KBM-7 (cell line): ENCODE measurements around the gene AMN1.
"Not testable (repeated sequence)": the region's sequence is repeated elsewhere in the genome, so short reads cannot be mapped to it uniquely, and the experiment has no call there.

Experiments used
- DNase-seq: peaks from one replicate; pipeline ENCODE4 v3.0.0-alpha.2; 2015
- in situ Hi-C: fragments of 300-500 bp; cut with MboI; formaldehyde crosslinking; loops from 2 replicates; pipeline ENCODE4 v1.14.3; 2020; ENCODE audit warnings: low sequenced_read_pairs, low pct_unique_long_range_greater_than_20kb, mixed read lengths

Gene AMN1

DNA sequence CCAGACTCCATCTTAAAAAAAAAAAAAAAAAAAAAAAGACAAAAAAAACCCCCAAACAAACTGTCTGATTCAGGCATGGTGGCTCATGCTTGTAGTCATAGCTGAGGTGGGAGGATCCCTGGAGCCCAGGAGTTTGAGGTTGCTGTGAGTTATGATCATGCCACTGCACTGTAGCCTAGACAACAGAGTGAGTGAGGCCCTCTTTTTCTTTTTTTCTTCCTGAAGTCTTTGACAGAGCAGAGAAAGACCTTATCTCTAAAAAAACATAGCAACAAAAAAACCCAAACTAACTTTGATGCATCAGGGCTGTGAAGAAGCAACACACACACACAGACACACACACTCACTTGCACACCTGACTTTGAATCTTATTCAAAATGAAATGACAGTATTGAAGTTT is 7.7 kb upstream of the AMN1 start:
- peak; percentile 60 for DNase-seq
- in situ Hi-C loops: no loop called here

DNA sequence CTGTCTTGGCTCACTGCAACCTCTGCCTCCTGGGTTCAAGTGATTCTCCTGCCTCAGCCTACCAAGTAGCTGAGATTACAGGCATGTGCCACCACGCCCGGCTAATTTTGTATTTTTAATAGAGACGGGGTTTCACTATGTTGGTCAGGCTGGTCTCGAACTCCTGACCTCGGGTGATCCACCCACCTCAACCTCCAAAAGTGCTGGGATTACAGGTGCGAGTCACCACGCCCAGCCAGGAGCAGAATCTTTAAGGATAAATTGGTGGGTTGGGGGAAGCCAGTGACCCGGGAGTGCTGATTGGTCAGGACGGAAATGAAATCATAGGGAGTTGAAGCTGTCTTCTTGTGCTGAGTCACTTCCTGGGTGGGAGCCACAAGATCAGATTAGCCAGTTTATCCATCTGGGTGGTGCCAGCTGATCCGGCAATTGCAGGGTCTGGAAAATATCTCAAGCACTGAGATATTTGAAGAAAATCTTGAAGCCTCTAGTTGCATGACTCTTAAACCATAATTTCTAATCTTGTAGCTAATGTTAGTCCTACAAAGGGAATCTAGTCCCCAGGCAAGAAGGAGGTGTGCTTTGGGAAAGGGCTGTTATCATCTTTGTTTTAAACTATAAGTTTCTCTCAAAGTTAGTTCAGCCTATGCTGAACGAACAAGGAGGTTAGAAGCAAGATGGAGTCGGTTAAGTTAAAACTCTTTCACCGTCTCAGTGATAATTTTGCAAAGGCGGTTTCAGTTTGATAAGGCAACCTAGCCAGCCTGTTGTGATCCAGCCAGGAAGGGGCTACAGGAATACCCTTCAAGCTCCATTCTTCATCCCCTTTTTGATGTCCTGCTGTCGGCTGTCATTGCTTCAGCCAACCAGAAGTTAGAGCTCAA is 5.0 kb upstream of the AMN1 start:
- in situ Hi-C loops, DNase-seq: not testable (repeated sequence)

DNA sequence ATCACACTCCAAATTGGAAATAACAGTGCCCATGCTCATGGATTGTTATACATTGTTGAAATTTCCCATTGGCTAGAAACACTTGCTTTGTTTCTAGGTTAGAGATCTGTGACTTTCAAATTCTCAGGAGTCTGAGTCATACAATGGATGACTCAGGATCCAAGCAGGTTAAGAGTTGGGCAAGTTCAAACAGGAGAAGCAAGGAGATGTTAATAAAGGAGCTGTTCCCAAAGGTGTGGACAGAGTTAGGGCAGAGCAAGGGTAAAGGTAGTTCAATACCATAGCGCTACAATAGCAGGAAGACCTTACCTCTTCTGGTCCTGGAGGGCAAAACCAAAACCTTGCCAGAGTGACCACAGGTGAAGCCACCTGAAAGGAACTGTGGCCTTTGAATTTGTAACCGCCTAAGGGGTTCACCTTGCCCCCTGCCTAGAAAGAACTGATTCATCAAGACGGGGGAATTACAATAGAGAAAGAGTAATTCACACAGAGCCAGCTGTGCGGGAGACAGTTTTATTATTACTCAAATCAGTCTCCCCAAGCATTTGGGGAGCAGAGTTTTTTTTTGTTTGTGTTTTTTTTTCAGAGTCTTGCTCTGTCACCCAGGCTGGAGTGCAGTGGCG is 4.2 kb upstream of the AMN1 start:
- no peak for DNase-seq
- in situ Hi-C loops: no loop called here

DNA sequence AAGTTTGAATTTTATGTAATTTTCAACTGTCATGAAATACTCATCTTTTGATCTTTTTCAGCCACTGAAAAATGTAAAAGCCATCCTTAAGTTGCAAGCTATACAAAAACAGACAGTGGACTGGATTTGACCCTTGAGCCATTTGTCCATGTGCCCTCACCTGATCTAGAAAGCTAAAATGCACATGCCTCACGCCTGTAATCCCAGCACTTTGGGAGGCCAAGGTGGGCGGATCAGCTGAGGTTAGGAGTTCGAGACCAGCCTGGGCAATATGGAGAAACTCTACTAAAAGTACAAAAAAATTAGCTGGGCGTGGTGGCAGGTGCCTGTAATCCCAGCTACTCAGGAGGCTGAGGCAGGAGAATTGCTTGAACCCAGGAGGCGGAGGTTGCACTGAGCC is 2.4 kb upstream of the AMN1 start:
- DNase-seq, in situ Hi-C loops: not testable (repeated sequence)

DNA sequence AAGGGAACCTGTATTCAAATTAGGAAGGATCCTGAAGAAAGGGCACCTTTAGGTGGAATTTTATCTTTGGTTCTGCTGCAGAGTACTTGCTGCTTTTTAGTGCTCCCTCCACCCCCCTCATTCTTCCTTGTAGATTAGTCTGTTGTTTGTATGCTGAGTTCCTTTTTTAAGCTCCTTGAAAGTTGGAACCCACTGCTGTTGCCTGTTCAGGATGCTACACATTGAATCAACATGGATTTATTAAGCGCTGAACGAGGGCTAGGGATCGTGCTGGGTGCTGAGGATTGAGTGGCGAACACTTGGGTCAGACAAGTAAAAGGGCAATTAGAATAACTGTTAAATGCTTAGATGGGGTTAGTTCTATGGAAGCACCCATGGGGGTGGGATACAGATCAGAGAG is 884 bp upstream of the AMN1 start:
- in situ Hi-C loops: no loop called here
- DNase-seq: peak; percentile 39

DNA sequence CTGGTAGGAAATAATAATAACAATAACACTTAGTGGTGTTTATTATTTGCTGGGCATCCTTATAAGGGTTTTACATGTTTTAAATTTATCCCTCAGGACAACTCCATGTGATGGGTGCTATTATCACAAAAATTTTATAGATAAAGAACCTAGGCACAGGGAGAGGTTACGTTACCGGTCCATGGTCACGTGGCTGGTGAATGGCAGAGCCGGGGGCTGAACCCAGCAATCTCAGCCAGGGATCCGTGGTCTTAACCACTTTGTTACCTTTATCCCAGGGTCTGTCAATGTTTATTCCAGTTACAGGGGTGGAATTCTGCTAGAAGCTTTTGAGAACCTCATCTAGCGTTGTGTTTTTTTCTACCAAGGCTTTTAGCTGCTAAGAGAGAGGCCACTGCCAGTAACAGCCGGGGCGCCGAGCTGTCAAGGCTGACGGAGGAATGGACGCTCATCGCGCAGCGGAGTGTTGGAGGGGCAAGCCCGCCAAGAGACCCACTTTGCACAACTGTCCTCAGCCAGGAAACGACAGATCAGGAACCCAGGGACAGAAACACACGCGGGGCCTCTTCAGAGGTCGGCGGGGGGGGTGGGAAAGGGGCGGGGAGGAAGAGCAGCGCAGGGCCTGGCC is 418 bp downstream of the AMN1 start:
- DNase-seq: no peak
- in situ Hi-C loops: no loop called here

DNA sequence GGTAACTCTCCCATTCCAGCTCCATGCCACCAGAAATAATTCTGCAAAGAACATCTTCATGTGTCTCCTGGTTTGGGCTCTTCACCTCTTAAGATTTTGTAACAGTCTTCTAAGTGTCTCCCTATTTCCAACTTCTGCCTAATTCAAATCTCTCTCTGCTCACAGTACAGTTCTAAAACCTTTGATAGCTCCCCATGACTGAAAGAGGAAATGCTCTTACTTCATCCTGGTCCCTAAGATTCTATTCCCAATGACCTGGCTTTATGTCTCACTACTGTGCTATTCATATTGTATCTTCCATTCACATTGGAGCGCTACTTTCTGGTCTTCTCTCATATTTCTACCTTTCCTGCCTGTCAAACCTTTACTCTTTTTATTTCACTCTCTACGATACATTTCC is 1.6 kb downstream of the AMN1 start:
- in situ Hi-C loops: no loop called here
- DNase-seq: no peak

DNA sequence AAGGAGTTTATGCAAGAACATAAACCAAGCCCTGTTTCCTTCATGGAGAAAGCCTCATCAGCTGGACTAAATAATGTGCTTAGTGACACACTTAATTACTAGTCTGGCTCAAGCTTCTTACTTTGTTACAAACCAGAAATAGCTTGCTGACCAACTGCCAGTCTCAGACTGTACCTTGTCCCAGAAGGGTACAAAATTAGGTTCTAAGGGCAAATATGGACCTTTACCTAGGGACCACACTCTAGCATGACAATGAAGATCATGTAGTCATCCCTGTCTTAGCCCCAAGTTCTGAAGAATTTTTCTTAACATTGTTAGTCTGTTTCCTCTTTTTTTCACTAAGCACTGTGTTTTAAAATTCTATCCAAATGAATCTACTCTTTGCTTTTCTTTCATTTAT is 2.2 kb downstream of the AMN1 start:
- in situ Hi-C loops: no loop called here
- no peak for DNase-seq

DNA sequence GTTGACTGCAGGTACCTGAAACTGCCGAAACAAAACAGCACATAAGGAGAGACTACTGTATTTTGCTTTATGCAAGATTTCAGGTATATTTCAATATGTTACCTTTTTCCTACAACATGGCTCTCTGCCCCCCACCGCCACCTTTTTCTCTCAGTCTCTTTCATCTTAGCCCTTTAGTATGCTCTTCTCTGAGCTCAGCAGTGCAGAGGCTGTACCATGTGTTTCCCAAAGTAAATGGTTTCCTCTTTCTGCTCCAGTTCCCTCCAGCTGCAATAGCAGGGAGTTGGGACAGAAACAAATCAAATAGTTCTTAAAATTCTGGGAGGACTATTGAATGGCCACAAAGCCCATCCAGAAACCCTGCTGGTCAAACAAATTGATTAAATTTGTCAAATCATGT is 4.3 kb downstream of the AMN1 start:
- peak; percentile 55 for DNase-seq
- in situ Hi-C loops: no loop called here

DNA sequence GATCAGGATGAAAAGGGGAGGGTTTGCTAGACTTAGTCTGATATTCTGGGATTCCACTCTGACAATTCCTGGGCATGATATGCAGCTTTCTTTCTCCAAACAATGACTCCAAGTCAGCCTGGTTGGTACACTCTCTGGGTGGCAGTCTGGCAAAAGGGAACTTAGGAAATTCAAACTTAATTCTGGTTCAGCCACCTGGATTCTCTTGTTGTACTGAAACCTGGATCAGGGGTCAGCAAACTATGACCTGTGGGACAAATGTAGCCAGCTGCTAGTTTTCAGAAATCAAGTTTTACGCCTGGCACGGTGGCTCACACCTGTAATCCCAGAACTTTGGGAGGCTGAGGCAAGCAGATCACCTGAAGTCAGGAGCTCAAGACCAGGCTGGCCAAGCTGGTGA is 6.2 kb downstream of the AMN1 start:
- DNase-seq: no peak
- in situ Hi-C loops: no loop called here

DNA sequence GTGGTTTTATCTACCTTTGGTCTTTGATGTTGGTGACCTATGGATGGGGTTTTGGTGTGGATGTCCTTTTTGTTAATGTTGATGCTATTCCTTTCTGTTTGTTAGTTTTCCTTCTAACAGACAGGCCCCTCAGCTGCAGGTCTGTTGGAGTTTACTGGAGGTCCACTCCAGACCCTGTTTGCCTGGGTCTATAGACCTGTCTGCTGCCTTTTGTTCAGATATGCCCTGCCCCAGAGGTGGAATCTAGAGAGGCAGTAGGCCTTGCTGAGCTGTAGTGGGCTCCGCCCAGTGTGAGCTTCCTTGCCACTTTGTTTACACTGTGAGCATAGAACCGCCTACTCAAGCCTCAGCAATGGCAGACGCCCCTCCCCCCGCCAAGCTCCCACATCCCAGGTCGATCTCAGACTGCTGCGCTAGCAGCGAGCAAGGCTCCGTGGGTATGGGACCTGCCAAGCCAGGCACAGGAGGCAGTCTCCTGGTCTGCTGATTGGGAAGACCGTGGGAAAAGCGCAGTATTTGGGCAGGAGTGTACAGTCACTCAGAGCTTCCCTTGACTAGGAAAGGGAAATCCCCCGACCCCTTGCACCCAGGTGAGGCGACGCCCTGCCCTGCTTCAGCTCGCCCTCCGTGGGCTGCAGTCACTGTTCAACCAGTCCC is 10.2 kb downstream of the AMN1 start:
- in situ Hi-C loops, DNase-seq: not testable (repeated sequence)

DNA sequence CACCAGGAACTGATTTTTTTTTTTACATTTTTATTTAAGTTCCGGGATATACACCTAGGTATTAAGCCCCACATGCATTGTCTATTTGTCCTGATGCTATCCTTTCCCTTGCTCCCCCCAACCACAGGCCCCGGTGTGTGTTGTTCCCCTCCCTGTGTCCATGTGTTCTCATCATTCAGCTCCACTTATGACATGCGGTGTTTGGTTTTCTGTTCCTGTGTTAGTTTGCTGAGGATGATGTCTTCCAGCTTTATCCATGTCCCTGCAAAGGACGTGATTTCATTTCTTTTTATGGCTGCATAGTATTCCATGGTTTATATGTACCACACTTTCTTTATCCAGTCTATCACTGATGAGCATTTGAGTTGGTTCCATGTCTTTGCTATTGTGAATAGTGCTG is 11.8 kb downstream of the AMN1 start:
- in situ Hi-C loops, DNase-seq: not testable (repeated sequence)

DNA sequence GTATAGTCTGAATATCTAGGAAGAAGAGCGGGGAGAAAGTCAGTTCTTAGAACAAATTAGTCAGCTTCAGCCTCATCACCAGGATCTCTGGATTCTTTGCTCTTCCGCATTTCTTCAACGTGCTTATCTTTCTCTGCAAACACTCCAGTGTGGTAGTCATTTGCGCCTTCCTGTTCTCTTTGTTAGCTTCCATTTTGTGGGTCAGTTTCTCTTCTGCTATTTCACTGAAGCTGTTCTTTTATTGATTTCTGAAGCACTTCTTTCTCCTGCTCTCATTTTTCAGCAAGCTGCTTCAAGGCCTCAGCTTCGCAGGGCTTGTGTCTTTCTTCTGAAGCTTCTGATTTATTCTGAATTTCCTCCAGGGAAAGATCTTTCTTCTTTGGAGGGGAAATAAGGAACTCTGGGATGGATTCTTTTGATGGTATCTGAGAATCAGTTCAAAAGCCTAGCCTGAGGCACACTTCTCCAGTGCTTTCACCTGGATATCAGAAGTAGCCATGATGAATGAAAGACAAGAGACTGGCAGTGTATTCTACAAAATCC is 13.5 kb downstream of the AMN1 start:
- DNase-seq: peak; percentile 92
- in situ Hi-C loops: no loop called here

DNA sequence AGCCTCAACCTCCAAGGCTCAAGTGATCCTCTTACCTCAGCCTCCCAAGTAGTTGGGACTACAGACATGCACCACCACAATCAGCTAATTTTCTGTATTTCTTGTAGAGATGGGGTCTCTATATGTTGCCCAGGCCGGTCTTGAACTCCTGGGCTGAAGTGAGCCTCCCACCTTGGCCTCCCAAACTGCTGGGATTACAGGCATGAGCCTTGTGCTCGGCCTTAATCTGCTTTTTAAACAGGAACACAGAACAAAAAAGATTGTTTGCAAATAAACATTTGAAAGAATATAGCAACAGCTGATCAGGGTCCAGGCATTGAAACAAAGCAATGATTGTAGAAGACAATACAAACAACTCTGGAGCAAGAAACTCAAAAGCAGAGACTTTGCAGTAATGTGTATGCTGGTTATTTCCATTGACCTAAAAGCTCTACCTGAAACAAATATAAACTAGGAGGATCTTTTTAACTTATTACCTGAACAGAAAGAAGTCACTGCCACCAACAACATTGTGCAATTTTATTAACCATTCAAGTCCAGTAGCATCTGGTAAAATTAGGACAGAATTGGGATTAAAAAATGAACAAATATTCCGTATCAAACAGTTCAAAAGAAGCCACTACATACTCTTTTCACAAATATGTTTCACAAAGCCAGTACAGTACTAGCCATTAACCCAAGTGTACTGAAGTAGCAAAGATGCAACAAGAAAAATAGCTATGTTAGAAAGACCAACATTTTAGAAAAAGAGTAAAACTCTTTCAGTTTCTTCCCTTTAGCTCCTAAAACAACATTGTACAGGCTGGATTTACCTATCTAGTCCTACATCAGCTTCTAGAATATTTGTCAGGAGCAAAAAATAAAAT is 14.2 kb downstream of the AMN1 start:
- in situ Hi-C loops: no loop called here
- DNase-seq: no peak

DNA sequence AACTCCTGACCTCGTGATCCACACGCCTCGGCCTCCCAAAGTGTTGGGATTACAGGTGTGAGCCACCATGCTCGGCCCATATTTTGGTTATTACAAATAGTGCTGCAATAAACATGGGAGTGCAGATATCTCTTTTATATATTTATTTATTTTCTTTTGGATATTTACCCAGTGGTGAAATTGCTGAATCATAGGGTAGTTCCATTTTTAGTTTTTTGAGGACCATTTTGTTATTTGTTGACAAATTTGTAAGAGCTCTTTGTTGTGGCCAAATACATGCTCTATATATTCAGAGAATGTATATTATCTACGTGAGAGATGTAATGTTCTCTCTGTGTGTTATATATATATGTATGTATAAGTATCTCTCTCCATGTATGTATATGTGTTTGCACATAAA is 15.9 kb downstream of the AMN1 start:
- in situ Hi-C loops: no loop called here
- DNase-seq: no peak

DNA sequence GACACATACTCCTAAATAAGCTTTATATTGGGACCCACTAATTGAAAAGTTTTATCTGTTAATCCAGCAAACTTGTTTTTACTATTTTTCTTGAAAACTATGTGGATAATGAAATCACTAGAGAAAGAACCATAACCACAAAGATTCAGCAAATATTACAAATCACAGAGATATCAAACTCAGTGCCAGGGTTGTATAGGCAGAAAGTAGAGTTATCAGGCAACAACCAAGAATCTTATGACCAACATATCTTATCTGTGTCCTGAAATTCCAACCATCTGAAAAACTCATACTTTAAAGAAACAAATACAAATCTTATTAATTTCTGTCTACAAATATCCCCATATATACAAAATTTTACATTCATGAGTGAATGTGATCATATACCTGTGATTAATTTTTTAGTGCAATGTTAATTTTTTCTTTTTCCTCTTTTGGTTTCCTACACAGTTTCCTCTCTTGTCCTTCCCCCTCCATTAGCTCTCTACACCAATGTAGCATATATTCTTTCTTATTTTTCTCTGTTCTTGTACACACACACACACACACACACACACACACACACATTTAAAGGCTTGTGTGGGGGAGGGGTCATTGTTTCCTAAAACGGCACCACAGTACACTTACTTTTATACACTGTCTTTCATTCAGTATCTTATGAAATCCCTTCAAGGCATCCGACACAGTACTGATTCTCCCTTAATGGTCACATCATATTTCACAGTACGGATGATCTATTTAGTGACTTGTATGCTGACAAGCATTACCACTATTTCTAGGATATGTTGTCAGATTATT is 18.6 kb downstream of the AMN1 start:
- DNase-seq: peak; percentile 24
- in situ Hi-C loops: no loop called here

DNA sequence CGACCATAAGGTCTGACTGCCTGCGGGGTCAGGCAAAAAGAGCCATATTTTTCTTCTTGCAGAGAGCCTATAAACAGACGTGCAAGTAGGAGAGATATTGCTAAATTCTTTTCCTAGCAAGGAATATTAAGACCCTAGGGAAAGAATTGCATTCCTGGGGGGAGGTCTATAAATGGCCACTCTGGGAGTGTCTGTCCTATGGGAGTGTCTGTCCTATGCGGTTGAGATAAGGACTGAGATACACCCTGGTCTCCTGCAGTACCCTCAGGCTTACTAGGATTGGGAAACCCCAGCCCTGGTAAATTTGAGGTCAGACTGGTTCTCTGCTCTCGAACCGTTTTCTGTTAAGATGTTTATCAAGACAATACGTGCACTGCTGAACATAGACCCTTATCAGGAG is 20.7 kb downstream of the AMN1 start:
- in situ Hi-C loops: not testable (repeated sequence)

DNA sequence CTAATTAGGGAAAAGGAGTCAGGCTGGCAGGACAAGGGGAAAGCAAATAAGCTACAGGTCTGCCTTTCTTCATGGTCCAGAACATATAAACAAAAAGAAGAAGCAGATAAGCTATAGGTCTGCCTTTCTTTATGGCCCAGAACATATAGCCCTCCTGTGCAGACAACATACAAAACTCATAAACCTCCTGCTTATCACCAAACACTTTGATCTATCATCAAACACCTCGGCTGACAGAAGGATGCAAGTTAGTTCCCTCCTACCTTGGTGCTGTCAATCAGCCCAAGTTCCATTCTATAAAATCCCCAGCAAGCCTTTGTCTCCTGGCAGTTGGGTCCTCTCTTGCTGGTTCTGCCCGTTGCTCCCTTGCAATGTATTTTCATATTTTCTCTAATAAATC is 23.2 kb downstream of the AMN1 start:
- in situ Hi-C loops: no loop called here
- DNase-seq: no peak

More for the DNA sequence above, 20.7 kb downstream of the AMN1 start:
- not testable (repeated sequence) for DNase-seq
